Caco-2 (cell line): ENCODE measurements around the gene TELO2. TPM values are rescaled to one million over a fixed set of nuclear protein-coding genes. Genes with fewer than 3 reads are reported as not detected.

Experiments
- BruUV-seq: library from RNA; stranded (reverse); fragments of 400-500 nt; replicated peaks from 2 replicates; lab custom pipeline; 2021; lab: Mats Ljungman, UMichigan
- CTCF ChIA-PET: fragments of 300-600 bp; sonication (Branson Sonifier 250); formaldehyde crosslinking; loops from one replicate; lab custom pipeline; 2022; ENCODE audit warnings: antibody characterized with exemption; lab: Charles Lee
- POLR2A ChIA-PET: fragments of 300-600 bp; sonication (Branson Sonifier 250); formaldehyde crosslinking; loops from one replicate; lab custom pipeline; 2022; ENCODE audit warnings: antibody characterized with exemption; lab: Charles Lee
- DNase-seq, 2 experiments: peaks; one replicate each; pipeline versions ENCODE4 v3.0.0 to v3.0.0-alpha.2; 2020 to 2022
- H3K27me3 ChIP-seq: replicated peaks from 2 replicates; pipeline ENCODE4 v1.6.0; 2011; ENCODE audit warnings: low read length; ENCODE audit not compliant: control insufficient read depth, insufficient read depth
- H3K36me3 ChIP-seq: 2 replicates; pipeline ENCODE4 v1.5.1; 2011; ENCODE audit warnings: low read length; ENCODE audit not compliant: control insufficient read depth, insufficient read depth
- H3K4me1 ChIP-seq: fragments of 250-450 bp; sonication (Bioruptor Pico); 2 replicates; pipeline ENCODE4 v1.5.1; 2020; ENCODE audit warnings: mild to moderate bottlenecking
- H3K4me3 ChIP-seq: 2 replicates; pipeline ENCODE4 v1.5.1; 2011; ENCODE audit warnings: low read depth, mild to moderate bottlenecking, control low read depth, low read length
- H3K9me3 ChIP-seq: fragments of 250-450 bp; sonication (Bioruptor Pico); 2 replicates; pipeline ENCODE4 v1.5.1; 2020; ENCODE audit warnings: mild to moderate bottlenecking, moderate library complexity
- H3K27ac Mint-ChIP-seq: one replicate; pipeline ENCODE4 v1.8.0; 2022; ENCODE audit warnings: mixed read lengths; ENCODE audit not compliant: unreplicated experiment
- H3K27me3 Mint-ChIP-seq: one replicate; pipeline ENCODE4 v1.8.0; 2022; ENCODE audit warnings: mixed read lengths; ENCODE audit not compliant: insufficient read depth, unreplicated experiment
- H3K36me3 Mint-ChIP-seq: one replicate; pipeline ENCODE4 v1.8.0; 2022; ENCODE audit warnings: mild to moderate bottlenecking, mixed read lengths; ENCODE audit not compliant: insufficient read depth, unreplicated experiment
- H3K4me1 Mint-ChIP-seq: one replicate; pipeline ENCODE4 v1.8.0; 2022; ENCODE audit warnings: low read depth, mixed read lengths; ENCODE audit not compliant: unreplicated experiment
- H3K4me3 Mint-ChIP-seq: one replicate; pipeline ENCODE4 v1.8.0; 2022; ENCODE audit warnings: mild to moderate bottlenecking, moderate library complexity, mixed read lengths; ENCODE audit not compliant: unreplicated experiment
- H3K9me3 Mint-ChIP-seq: one replicate; pipeline ENCODE4 v1.8.0; 2022; ENCODE audit warnings: mixed read lengths; ENCODE audit not compliant: unreplicated experiment
- intact Hi-C: fragments of 100-400 bp; cut with micrococcal nuclease; formaldehyde crosslinking; loops from one replicate; pipeline ENCODE4 v1.10.0; 2022; ENCODE audit not compliant: unreplicated experiment
- total RNA-seq: library from RNA; stranded (reverse); gene quantifications from 2 replicates; pipeline ENCODE4 v1.2.3, GENCODE V29; 2022
- TF ChIP-seq, protein P1 (sequence below), 2 experiments: fragments of 200-600 bp in 1 of 2; IDR thresholded peaks; 1 replicate in 1 of 2; 2 replicates in 1 of 2; pipeline versions ENCODE4 v1.5.1 to v1.8.0; 2011 to 2022; ENCODE audit warnings: antibody characterized with exemption in 1 of 2, control low read depth in 1 of 2, inconsistent platforms in 1 of 2, low read depth in 1 of 2, low read length in 1 of 2, mild to moderate bottlenecking in 1 of 2, moderate library complexity in 1 of 2; ENCODE audit not compliant: insufficient read depth in 1 of 2, severe bottlenecking in 1 of 2, unreplicated experiment in 1 of 2

TELO2 gene
- total RNA-seq, 1 experiment from 2014 or later, result 55.7 TPM

- TF ChIP-seq, protein P1, sequence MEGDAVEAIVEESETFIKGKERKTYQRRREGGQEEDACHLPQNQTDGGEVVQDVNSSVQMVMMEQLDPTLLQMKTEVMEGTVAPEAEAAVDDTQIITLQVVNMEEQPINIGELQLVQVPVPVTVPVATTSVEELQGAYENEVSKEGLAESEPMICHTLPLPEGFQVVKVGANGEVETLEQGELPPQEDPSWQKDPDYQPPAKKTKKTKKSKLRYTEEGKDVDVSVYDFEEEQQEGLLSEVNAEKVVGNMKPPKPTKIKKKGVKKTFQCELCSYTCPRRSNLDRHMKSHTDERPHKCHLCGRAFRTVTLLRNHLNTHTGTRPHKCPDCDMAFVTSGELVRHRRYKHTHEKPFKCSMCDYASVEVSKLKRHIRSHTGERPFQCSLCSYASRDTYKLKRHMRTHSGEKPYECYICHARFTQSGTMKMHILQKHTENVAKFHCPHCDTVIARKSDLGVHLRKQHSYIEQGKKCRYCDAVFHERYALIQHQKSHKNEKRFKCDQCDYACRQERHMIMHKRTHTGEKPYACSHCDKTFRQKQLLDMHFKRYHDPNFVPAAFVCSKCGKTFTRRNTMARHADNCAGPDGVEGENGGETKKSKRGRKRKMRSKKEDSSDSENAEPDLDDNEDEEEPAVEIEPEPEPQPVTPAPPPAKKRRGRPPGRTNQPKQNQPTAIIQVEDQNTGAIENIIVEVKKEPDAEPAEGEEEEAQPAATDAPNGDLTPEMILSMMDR (IDR thresholded peaks at IDR 0.05; ENCODE audit: insufficient read depth in 1 of 2, low read depth in 1 of 2, low read length in 1 of 2, severe bottlenecking in 1 of 2, unreplicated experiment in 1 of 2), result no peak
- H3K27me3 Mint-ChIP-seq, result no peaks in the 10 kb centered on the region
- no TSS peak for BruUV-seq
Observed at GRCh38 chr16:1500465-1501150, 7.4 kb downstream of the TELO2 start.

GRCh38 chr16:1501630-1502029 is 8.5 kb downstream of the TELO2 start:
- intact Hi-C loops, result no loop called here
- POLR2A ChIA-PET, result no interaction called here
- no peaks in the 10 kb centered on the region for H3K4me1 Mint-ChIP-seq
- TF ChIP-seq, protein P1 (IDR thresholded peaks at IDR 0.05; ENCODE audit: insufficient read depth in 1 of 2, low read depth in 1 of 2, low read length in 1 of 2, severe bottlenecking in 1 of 2, unreplicated experiment in 1 of 2), result no peak
- H3K4me3 Mint-ChIP-seq, result no peak overlapping the region
- no peaks in the 10 kb centered on the region for H3K27me3 ChIP-seq
- CTCF ChIA-PET, result no interaction called here
- no peaks in the 10 kb centered on the region for H3K9me3 ChIP-seq
- DNase-seq, result no peak
- H3K36me3 Mint-ChIP-seq, result peaks cover 39% of the 10 kb centered on the region
- H3K27me3 Mint-ChIP-seq, result no peaks in the 10 kb centered on the region
- no TSS peak for BruUV-seq
- H3K9me3 Mint-ChIP-seq, result no peaks in the 10 kb centered on the region
- H3K4me1 ChIP-seq, result no peaks in the 10 kb centered on the region
- peaks cover 3% of the 10 kb centered on the region for H3K36me3 ChIP-seq
- H3K4me3 ChIP-seq, result no peak overlapping the region
- no peak overlapping the region for H3K27ac Mint-ChIP-seq

More at GRCh38 chr16:1500465-1501150, 7.4 kb downstream of the TELO2 start:
- ChIA-PET POLR2A (no interaction called here), CTCF (no interaction called here)
- DNase-seq, result no peak
- H3K4me1 Mint-ChIP-seq, result no peaks in the 10 kb centered on the region
- Histone ChIP-seq H3K9me3 (no peaks in the 10 kb centered on the region), H3K4me3 (no peak overlapping the region), H3K27me3 (no peaks in the 10 kb centered on the region), H3K4me1 (no peaks in the 10 kb centered on the region), H3K36me3 (peaks cover under 1% of the 10 kb centered on the region)
- H3K9me3 Mint-ChIP-seq, result no peaks in the 10 kb centered on the region
- no peak overlapping the region for H3K27ac Mint-ChIP-seq
- intact Hi-C loops, result no loop called here
- peaks cover 39% of the 10 kb centered on the region for H3K36me3 Mint-ChIP-seq
- no peak overlapping the region for H3K4me3 Mint-ChIP-seq

DNA sequence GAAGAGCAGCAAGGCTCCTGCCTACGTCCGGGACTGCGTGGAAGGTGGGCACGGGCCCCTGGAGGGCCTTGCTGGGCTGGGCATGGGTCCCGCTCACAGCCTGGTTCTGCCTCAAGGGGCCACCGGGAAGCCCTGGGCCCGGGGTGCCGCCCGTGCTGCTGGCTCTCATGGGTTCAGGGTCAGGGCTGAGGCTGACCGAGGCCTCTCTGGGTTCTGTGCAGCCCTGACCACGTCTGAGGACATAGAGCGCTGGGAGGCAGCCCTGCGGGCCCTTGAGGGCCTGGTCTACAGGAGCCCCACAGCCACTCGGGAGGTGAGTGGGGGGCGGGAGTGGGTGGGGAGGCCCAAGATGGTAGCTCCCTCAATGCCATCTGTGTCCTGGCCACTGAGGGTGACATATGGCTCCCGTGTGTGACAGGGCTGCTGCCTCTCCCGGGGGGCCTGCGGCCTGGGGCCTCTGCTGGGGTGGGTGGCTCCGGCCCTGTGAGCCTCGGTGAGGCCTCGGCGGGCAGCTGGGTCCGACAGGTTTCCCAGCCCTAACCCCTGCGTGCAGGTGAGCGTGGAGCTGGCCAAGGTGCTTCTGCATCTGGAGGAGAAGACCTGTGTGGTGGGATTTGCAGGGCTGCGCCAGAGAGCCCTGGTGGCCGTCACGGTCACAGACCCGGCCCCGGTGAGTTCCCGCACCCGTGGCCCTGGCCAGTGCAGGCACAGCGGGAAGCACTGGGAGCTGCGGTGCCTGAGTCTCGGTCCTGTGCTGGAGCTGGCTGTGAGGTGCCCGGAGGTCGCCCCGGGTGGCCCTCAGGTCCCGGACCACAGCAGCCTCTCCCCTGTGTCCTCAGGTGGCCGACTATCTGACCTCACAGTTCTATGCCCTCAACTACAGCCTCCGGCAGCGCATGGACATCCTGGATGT is 9.2 kb downstream of the TELO2 start:
- intact Hi-C loops, result no loop called here
- H3K4me3 ChIP-seq, result no peak overlapping the region
- no peaks in the 10 kb centered on the region for H3K4me1 ChIP-seq
- H3K27me3 Mint-ChIP-seq, result no peaks in the 10 kb centered on the region
- peaks cover 3% of the 10 kb centered on the region for H3K36me3 ChIP-seq
- no peaks in the 10 kb centered on the region for H3K4me1 Mint-ChIP-seq
- DNase-seq, result no peak
- no peaks in the 10 kb centered on the region for H3K9me3 Mint-ChIP-seq
- no peaks in the 10 kb centered on the region for H3K27me3 ChIP-seq
- TF ChIP-seq, protein P1 (IDR thresholded peaks at IDR 0.05; ENCODE audit: insufficient read depth in 1 of 2, low read depth in 1 of 2, low read length in 1 of 2, severe bottlenecking in 1 of 2, unreplicated experiment in 1 of 2), result no peak
- no TSS peak for BruUV-seq
- H3K4me3 Mint-ChIP-seq, result no peak overlapping the region
- H3K36me3 Mint-ChIP-seq, result peaks cover 40% of the 10 kb centered on the region
- no peaks in the 10 kb centered on the region for H3K9me3 ChIP-seq
- H3K27ac Mint-ChIP-seq, result no peak overlapping the region
- ChIA-PET CTCF (no interaction called here), POLR2A (no interaction called here)
